Panc1 (cell line): ENCODE measurements around the gene MAGI2.

ENCODE experiments used
- CTCF ChIP-seq: fragments of 450-650 bp; IDR thresholded peaks from 2 replicates; pipeline ENCODE4 v1.5.1; 2017; ENCODE audit warnings: mild to moderate bottlenecking
- POLR2AphosphoS5 ChIP-seq: IDR thresholded peaks from 2 replicates; pipeline ENCODE4 v1.6.1; 2012; ENCODE audit warnings: mild to moderate bottlenecking, low read depth, low read length, moderate library complexity
- REST ChIP-seq, 2 experiments: IDR thresholded peaks; 2 replicates each; pipeline ENCODE4 v1.6.1; 2011 to 2012; ENCODE audit warnings: low read depth in 2 of 2, control low read depth in 1 of 2, low read length in 1 of 2, mild to moderate bottlenecking in 1 of 2, moderate library complexity in 1 of 2; ENCODE audit not compliant: insufficient read depth in 1 of 2
- SIN3A ChIP-seq: IDR thresholded peaks from 2 replicates; pipeline ENCODE4 v1.6.1; 2012; ENCODE audit warnings: low read depth, mild to moderate bottlenecking, low read length, moderate library complexity, borderline replicate concordance; ENCODE audit not compliant: insufficient read depth
- TCF7L2 ChIP-seq: IDR thresholded peaks from 2 replicates; pipeline ENCODE4 v1.6.1; 2011; ENCODE audit warnings: mild to moderate bottlenecking, low read depth, low read length, inconsistent platforms

- TF ChIP-seq CTCF, result no peak
- TF ChIP-seq REST (IDR thresholded peaks at IDR 0.05; ENCODE audit: insufficient read depth in 1 of 2, low read depth in 2 of 2, low read length in 1 of 2), result no peak
- TF ChIP-seq POLR2AphosphoS5, result no peak
- TF ChIP-seq SIN3A, result no peak
- TF ChIP-seq TCF7L2, result no peak
Observed at GRCh38 chr7:78184299-78184698, 1269.2 kb downstream of the MAGI2 start.
